HG02798 (cell line): ENCODE data around the gene FBN3.
"Not testable (repeated sequence)": the region's sequence is repeated elsewhere in the genome, so short reads cannot be mapped to it uniquely, and the experiment has no call there.

ENCODE experiments used
- ATAC-seq: cut with Tn5 transposase; IDR thresholded peaks from one replicate; pipeline ENCODE4 v1.9.1; 2021; ENCODE audit warnings: mild to moderate bottlenecking; ENCODE audit not compliant: unreplicated experiment, poor library complexity

The FBN3 gene

GRCh38 chr19:8149261-8150094, at the start of gene FBN3:
FBN3 (minus strand) TSS chr19:8149592; CDS start chr19:8147480, 2,112 bp downstream.
- ATAC-seq, result no peak

DNA sequence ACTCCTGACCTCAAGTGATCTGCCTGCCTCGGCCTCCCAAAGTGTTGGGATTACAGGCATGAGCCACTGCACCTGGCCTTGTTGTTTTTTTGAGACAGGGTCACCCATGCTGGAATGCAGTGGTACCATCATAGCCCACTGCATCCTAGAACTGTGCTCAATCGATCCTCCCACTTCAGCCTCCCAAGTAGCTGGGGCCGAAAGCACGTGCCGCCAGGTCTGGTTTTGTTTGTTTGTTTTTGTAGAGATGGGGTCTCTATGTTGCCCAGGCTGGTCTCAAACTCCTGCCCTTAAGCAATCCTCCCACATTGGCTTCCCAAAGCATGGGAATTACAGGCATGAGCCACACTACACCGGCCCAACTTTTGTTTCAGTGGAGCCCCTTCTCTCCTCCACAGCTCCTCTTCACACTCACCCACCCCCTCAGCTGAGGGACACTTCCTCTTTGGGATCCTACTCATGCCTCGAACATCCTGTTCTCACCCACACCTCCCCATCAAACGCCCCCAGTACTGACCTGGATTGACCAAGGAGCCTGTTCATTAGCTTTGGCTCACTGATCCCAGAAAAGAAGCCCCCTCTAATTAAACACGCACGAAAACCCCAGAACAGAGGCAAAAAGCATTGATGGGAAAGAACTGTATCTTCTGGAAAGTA, 47.0 kb upstream of the FBN3 start:
- ATAC-seq, result no peak

GRCh38 chr19:8194528-8195267, 45.3 kb upstream of the FBN3 start:
- no peak for ATAC-seq

DNA sequence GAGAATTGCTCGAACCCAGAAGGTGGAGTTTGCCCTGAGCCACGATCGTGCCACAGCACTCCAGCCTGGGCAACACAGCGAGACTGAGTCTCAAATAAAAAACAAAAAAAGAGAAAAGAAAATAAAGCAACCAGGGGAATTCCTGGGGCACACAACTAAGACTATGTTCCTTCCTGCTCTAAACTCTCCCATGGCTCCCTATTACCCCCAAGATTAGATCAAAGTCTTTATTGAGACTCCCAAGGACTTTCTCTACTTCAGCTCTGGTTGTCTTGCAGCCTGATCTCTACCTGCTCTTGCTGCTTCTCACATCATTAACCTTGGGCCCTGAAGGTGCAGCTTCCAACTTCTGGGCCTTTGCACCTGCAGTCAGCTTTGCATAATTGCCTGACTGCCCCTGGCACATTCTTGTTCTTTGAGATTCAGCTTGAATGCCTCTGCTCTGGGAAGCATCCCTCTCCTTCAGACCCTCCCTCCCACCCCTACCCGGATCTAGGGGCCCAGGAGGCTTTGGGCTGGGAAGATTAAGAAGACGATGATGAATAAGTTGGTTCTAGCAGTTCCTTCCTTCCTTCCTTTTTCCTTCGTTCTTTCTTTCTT, 42.9 kb upstream of the FBN3 start:
- ATAC-seq, result no peak

DNA sequence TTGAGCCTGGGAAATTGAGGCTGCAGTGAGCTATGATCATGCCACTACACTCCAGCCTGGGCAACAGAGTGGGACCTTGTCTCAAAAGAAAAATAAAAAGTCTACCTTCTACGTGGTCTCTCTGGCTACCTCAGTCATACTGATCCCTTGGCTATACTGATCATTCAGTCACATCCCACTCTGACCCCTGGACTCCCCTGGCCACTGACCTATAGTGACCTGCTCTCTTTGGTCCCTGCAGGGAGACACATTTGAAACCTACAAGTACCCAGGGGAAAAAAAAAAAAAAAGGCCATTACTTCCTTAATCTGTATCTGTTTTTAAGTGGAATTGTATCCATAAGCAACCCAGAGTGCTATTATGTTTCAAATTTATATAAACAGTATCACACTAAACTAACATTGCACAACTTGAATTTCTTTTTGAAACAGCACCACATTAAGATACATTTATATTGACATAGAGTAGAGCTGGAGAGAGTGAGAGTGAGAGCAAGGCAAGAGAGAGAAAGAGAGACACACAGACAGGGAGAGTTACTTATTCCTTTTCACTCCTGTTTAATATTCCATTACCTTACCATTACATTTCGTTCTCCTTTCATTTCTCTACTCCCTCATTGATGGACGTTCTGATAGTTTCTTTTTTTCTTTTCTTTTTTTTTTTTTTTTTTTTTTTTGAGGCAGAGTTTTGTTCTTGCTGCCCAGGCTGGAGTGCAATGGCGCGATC, 36.1 kb upstream of the FBN3 start:
- no peak for ATAC-seq

DNA sequence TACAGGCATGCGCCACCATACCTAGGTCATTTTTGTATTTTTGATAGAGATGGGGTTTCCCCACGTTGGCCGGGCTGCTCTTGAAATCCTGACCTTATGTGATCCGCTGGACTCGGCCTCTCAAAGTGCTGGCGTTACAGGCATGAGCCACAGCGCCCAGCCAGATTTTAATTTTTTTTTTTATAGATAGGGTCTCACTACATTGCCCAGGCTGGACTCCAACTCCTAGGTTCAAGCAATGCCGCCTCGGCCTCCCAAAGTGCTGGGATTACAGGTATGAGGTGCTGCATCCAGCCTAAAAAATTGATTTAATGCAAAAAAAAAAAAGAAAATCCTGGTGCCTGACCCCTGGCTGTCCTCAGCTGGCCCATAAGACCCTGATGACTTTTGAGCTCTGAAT, 34.9 kb upstream of the FBN3 start:
- ATAC-seq, result no peak

DNA sequence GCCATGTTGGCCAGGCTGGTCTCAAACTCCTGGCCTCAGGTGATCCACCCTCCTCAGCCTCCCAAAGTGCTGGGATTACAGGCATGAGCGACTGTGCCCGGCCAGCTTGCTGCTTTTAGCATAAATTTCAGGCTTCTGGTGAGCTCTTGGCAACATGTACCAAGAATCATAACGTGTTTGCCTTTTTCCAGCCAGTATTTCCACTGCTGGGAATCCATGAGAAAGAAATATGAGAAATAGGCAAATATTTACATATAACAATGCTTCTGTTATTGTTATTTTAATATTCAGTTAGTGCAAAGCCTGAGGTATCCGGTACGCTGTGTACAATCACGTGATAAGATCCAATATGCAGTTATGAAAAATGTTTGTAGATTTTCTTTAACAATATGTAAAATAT, 30.6 kb upstream of the FBN3 start:
- ATAC-seq, result no peak

DNA sequence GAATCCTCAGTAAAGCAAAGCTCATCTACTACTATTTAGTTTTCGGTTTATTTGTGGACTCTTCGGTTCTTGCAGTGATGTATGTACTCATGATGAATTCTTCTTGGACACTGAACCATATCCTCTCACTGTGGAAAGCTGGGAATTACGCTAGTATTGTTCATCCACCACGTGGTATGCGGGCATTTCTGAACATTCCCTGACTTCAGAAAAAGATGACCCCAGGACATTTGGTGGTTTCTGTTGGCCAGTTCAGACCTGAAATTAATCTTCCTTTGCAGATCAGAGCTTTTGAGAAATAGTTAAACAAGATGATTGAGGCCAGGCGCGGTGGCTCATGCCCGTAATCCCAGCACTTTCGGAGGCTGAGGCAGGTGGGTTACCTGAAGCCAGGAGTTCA, 25.3 kb upstream of the FBN3 start:
- ATAC-seq, result no peak

DNA sequence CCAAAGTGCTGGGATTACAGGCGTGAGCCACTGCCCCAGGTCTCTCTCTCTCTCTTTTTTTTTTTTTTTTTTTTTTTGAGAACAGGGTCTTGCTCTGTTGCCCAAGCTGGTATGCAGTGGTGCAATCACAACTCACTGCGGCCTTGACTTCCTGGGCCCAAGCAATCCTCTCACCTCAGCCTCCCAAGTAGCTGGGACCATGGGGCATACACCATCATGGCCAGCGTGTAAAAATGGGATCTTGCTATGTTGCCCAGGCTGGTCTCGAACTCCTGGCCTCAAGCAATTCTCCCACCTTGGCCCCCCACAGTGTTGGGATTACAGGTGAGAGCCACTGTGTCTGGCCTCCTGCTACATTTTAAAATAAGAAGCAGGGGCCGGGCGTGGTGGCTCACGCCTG, 19.1 kb upstream of the FBN3 start:
- no peak for ATAC-seq

GRCh38 chr19:8167985-8168384, 18.6 kb upstream of the FBN3 start:
- no peak for ATAC-seq

- no peak for ATAC-seq
These were observed 14.4 kb upstream of the FBN3 start for GRCh38 chr19:8163759-8164158.

- no peak for ATAC-seq
These were observed 11.8 kb upstream of the FBN3 start for GRCh38 chr19:8161135-8161646.

DNA sequence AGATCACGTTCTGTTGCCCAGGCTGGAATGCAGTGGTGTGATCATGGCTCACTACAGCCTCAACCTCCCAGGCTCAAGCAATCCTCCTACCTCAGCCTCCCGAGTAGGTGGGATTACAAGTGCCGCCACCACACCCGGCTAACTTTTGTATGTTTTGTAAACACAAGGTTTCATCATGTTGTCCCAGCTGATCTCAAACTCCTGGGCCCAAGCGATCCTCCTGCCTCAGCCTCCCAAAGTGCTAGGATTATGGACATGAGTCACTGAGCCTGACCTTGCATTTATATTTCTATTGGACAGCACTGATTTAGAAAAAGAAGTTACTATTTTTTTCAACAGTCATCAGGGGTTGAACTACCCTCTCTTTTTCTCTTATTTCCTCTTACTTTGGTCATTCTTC, 9.9 kb upstream of the FBN3 start:
- not testable (repeated sequence) for ATAC-seq

GRCh38 chr19:8158411-8159074, 9.2 kb upstream of the FBN3 start:
- no peak for ATAC-seq

GRCh38 chr19:8155318-8155717, 5.9 kb upstream of the FBN3 start:
- ATAC-seq, result no peak

DNA sequence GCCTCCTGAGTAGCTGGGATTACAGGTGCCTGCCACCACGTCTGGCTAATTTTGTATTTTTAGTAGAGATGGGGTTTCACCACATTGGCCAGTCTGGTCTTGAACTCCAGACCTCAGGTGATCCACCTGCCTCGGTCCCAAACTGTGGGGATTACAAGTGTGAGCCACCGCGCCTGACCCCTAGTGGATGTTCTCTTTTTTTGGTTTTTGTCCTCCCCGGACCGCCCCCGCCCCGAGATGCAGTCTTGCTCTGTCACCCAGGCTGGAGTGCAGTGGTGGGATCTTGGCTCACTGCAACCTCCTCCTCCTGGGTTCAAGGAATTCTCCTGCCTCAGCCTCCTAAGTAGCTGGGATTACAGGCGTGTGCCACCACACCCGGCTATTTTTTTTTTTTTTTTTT, 4.6 kb upstream of the FBN3 start:
- not testable (repeated sequence) for ATAC-seq

DNA sequence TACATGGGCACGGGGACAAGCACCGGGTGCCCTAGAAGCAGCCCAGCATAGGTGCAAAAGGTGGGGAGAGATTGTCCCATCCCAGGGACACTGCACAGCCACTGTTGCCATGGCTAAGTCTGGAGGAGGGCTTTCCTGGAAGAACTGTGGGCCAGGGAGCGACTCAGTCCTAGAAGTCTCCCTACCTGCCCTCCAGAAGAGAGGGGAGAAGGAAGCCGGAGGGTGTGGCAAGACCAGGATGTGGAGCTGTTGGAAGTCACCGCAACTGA, 2.3 kb upstream of the FBN3 start:
- ATAC-seq, result no peak

DNA sequence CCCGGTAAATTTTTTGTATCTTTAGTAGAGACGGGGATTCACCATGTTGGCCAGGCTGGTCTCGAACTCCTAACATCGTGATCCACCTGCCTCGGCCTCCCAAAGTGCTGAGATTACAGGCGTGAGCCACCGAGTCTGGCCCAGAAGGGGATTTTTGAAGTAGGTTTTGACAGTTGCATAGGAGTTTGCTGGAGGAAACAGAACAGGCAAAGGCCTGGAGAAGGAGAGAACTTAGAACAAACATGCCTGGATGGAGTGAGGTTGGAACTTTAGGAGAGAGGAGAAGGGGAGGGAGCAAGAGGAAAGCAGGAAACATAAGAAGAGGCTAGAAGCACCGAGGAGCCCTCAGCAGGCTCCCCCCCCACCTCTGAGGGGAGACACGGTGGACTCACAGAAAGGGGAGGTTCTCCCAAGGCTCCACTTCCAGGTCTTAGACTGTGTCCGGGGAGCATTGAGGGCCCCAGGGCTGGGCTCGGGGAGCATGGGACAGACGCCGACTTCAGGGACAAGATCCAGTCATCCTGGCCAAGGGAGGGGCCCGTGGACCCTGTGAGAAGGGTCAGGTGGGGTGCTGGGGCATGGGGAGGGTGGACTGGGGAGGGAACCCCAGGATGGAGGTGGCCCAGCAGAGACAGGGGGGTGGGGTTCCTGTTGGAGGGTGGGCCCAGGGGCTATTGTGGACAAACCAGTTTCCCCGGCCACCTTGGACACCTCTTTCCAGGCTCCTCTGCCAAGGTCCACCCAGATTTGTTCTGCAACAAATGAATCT, 1.8 kb upstream of the FBN3 start:
- no peak for ATAC-seq
